Liver (tissue), 3 donors: ENCODE results near the gene CHKA.

Experiments
- ATF3 ChIP-seq: IDR thresholded peaks from 2 replicates; pipeline ENCODE4 v1.6.1; 2016; ENCODE audit warnings: antibody characterized with exemption
- EGR1 ChIP-seq, 2 donors: IDR thresholded peaks; 2 replicates each; pipeline ENCODE4 v1.6.1; 2016 to 2018; ENCODE audit warnings: antibody characterized with exemption in 2 of 2, low read depth in 2 of 2
- GABPA ChIP-seq, 2 donors: IDR thresholded peaks in 1 of 2; conservative IDR thresholded peaks in 1 of 2; 2 replicates each; pipeline ENCODE4 v1.6.1; 2016; ENCODE audit warnings: antibody characterized with exemption in 2 of 2, mild to moderate bottlenecking in 1 of 2, moderate library complexity in 1 of 2
- HNF4A ChIP-seq, 2 donors: conservative IDR thresholded peaks; 2 replicates each; pipeline ENCODE4 v1.6.1; 2016; ENCODE audit warnings: antibody characterized with exemption in 2 of 2, mild to moderate bottlenecking in 2 of 2
- HNF4G ChIP-seq: IDR thresholded peaks from 2 replicates; pipeline ENCODE4 v1.6.1; 2016; ENCODE audit warnings: antibody characterized with exemption
- JUND ChIP-seq, 2 donors: IDR thresholded peaks; 2 replicates each; pipeline ENCODE4 v1.6.1; 2016; ENCODE audit warnings: antibody characterized with exemption in 2 of 2
- NR2F2 ChIP-seq: IDR thresholded peaks from 2 replicates; pipeline ENCODE4 v1.6.1; 2016; ENCODE audit warnings: antibody characterized with exemption
- RAD21 ChIP-seq, 2 donors: IDR thresholded peaks; 2 replicates each; pipeline ENCODE4 v1.6.1; 2016; ENCODE audit warnings: antibody characterized with exemption in 2 of 2, mild to moderate bottlenecking in 2 of 2
- REST ChIP-seq: IDR thresholded peaks from 2 replicates; pipeline ENCODE4 v1.6.1; 2016; ENCODE audit warnings: antibody characterized with exemption, mild to moderate bottlenecking
- SP1 ChIP-seq: IDR thresholded peaks from 2 replicates; pipeline ENCODE4 v1.6.1; 2018; ENCODE audit warnings: antibody characterized with exemption, mild to moderate bottlenecking
- TAF1 ChIP-seq: conservative IDR thresholded peaks from 2 replicates; pipeline ENCODE4 v1.6.1; 2016; ENCODE audit warnings: antibody characterized with exemption, mild to moderate bottlenecking
- ZBTB33 ChIP-seq: IDR thresholded peaks from 2 replicates; pipeline ENCODE4 v1.6.1; 2016; ENCODE audit warnings: antibody characterized with exemption
- TF ChIP-seq, protein P1 (sequence below): fragments of 150-350 bp; IDR thresholded peaks from 2 replicates; pipeline ENCODE4 v1.5.1; 2017; ENCODE audit warnings: improper control_type of control experiment, low read depth, low read length; ENCODE audit not compliant: missing input control
- TF ChIP-seq, protein P2 (sequence below): IDR thresholded peaks from 2 replicates; pipeline ENCODE4 v1.6.1; 2016; ENCODE audit warnings: antibody characterized with exemption
- donor health status: healthy.
- donor health status: healthy.

DNA sequence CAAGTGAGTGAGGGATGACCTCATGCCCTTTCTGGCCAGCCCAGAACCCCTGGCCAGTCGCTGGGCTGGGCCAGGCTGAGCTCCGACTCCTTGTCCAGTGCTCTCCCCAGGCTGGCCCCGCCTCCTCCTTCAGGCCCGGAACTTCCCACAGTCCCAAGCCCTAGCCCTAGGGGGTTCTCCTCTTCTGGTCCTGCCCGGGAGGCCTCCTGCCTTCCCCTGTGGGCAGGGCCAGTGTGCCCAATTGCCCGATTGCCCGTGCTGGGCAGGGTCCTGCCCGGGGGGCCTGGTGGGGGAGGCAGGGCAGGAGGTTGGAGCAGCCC lies 78.2 kb downstream of the CHKA start:
- TF ChIP-seq, protein P1, sequence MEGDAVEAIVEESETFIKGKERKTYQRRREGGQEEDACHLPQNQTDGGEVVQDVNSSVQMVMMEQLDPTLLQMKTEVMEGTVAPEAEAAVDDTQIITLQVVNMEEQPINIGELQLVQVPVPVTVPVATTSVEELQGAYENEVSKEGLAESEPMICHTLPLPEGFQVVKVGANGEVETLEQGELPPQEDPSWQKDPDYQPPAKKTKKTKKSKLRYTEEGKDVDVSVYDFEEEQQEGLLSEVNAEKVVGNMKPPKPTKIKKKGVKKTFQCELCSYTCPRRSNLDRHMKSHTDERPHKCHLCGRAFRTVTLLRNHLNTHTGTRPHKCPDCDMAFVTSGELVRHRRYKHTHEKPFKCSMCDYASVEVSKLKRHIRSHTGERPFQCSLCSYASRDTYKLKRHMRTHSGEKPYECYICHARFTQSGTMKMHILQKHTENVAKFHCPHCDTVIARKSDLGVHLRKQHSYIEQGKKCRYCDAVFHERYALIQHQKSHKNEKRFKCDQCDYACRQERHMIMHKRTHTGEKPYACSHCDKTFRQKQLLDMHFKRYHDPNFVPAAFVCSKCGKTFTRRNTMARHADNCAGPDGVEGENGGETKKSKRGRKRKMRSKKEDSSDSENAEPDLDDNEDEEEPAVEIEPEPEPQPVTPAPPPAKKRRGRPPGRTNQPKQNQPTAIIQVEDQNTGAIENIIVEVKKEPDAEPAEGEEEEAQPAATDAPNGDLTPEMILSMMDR, result no peak
- TF ChIP-seq, protein P2, sequence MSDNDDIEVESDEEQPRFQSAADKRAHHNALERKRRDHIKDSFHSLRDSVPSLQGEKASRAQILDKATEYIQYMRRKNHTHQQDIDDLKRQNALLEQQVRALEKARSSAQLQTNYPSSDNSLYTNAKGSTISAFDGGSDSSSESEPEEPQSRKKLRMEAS, result no peak
- TF ChIP-seq NR2F2 (no peak), RAD21 (IDR thresholded peaks at IDR 0.05) (no peak), TAF1 (no peak), JUND (IDR thresholded peaks at IDR 0.05) (no peak), HNF4A (conservative IDR thresholded peaks at IDR 0.05) (no peak), EGR1 (IDR thresholded peaks at IDR 0.05; ENCODE audit: low read depth in 2 of 2) (no peak), GABPA (IDR thresholded peaks at IDR 0.05 in 1 of 2, conservative IDR thresholded peaks at IDR 0.05 in 1 of 2) (no peak), ATF3 (no peak), REST (no peak), HNF4G (no peak), ZBTB33 (no peak), SP1 (no peak)
